Stomach smooth muscle (tissue), 2 donors: ENCODE results near the gene XCL1.

ENCODE experiments used
- H3K27ac ChIP-seq: one replicate; pipeline ENCODE4 v1.7.0; 2013; ENCODE audit warnings: mild to moderate bottlenecking, low read length, inconsistent platforms
- H3K27me3 ChIP-seq, 2 donors: one replicate each; pipeline ENCODE4 v1.7.0; 2013; ENCODE audit warnings: low read length in 2 of 2; ENCODE audit not compliant: insufficient read depth in 2 of 2, control insufficient read depth in 1 of 2
- H3K36me3 ChIP-seq, 2 donors: one replicate each; pipeline ENCODE4 v1.7.0; 2013; ENCODE audit warnings: low read length in 2 of 2; ENCODE audit not compliant: control insufficient read depth in 2 of 2, insufficient read depth in 2 of 2
- H3K4me1 ChIP-seq: one replicate; pipeline ENCODE4 v1.7.0; 2013; ENCODE audit warnings: low read length; ENCODE audit not compliant: control insufficient read depth, insufficient read depth
- H3K4me3 ChIP-seq, 2 donors: one replicate each; pipeline ENCODE4 v1.7.0; 2013; ENCODE audit warnings: low read length in 2 of 2
- H3K9ac ChIP-seq, 2 donors: one replicate each; pipeline ENCODE4 v1.7.0; 2013; ENCODE audit warnings: low read length in 2 of 2, mild to moderate bottlenecking in 1 of 2
- H3K9me3 ChIP-seq, 2 donors: one replicate each; pipeline ENCODE4 v1.7.0; 2013; ENCODE audit warnings: low read length in 2 of 2; ENCODE audit not compliant: control insufficient read depth in 2 of 2
- donor health status: healthy.
- donor health status: Pancreatic carcinoma.

The XCL1 gene

DNA sequence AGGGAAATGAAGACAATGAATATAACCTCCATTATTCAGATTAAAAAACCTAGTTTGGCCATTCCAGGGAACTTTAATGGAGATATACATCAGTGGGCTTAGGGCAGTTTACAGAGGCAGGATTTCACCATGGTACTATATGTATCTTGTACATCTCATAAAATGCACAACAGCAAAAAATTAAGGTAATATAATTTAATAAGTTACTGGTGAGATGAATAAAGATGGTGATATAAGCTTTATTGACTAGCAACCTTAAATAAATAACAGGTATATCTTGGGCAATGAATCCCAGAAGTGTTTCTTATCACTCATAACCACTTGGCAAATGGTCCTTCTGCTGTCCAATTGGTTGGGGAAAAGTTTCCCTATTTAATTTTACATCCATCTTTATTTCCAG, 29.0 kb downstream of the XCL1 start:
- no peak overlapping the region for H3K27ac ChIP-seq
- no peak overlapping the region for H3K9ac ChIP-seq
- H3K27me3 ChIP-seq = no peaks in the 10 kb centered on the region
- no peaks in the 10 kb centered on the region for H3K9me3 ChIP-seq
- no peaks in the 10 kb centered on the region for H3K36me3 ChIP-seq
- peaks cover 18% of the 10 kb centered on the region for H3K4me1 ChIP-seq
- no peak overlapping the region for H3K4me3 ChIP-seq

DNA sequence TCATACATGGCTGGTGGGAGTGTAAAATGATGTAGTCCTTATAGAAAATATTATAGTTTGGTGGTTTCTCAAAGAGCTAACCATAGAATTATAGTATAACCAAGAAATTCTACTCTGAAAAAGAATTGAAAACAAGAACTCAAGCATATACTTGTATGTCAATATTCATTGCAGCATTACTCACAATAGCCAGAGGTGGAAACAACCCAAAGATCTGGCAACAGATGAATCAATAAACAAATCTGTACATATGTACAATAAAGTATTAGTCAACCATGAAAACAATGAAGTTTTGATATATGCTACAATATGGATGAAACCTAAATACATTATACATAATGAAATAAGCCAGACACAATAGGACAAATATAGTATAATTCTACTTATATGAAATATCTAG, 29.7 kb downstream of the XCL1 start:
- Histone ChIP-seq H3K27me3 (no peaks in the 10 kb centered on the region), H3K27ac (no peak overlapping the region)

DNA sequence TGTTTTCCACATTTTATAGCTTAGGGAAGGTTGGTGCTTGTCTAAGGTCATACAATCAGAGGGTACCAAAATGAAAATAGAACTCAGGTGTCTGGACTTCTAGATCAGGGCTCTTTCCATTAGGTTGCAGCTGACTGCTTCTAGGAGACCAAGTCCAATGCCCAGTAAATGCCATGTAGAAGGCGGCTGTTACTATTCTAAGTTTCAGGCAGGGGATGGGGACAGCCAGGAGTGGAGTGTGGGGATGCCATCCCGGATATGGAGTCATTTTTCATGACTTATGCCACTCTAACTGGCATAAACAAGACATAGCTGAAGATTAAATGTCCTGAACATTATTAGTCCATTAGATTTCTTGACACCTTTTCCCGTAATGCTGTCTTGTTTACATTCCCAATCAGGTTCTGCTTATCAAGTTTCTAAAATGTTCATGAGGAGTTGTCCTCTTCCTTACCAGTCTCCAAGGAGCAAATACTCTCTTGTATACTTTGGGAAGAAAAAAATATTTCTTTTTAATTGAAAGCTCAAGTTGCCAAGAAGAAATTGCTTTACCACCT, 31.5 kb downstream of the XCL1 start:
- H3K4me3 ChIP-seq = no peak overlapping the region
- no peaks in the 10 kb centered on the region for H3K36me3 ChIP-seq
- no peaks in the 10 kb centered on the region for H3K9me3 ChIP-seq
- H3K4me1 ChIP-seq = peaks cover 24% of the 10 kb centered on the region
- H3K27ac ChIP-seq = peak overlapping the region; percentile 13
- H3K9ac ChIP-seq = no peak overlapping the region
- H3K27me3 ChIP-seq = no peaks in the 10 kb centered on the region

More for the DNA sequence above, 29.7 kb downstream of the XCL1 start:
- H3K36me3 ChIP-seq = no peaks in the 10 kb centered on the region
- no peak overlapping the region for H3K9ac ChIP-seq
- peaks cover 18% of the 10 kb centered on the region for H3K4me1 ChIP-seq
- no peak overlapping the region for H3K4me3 ChIP-seq
- no peaks in the 10 kb centered on the region for H3K9me3 ChIP-seq

DNA sequence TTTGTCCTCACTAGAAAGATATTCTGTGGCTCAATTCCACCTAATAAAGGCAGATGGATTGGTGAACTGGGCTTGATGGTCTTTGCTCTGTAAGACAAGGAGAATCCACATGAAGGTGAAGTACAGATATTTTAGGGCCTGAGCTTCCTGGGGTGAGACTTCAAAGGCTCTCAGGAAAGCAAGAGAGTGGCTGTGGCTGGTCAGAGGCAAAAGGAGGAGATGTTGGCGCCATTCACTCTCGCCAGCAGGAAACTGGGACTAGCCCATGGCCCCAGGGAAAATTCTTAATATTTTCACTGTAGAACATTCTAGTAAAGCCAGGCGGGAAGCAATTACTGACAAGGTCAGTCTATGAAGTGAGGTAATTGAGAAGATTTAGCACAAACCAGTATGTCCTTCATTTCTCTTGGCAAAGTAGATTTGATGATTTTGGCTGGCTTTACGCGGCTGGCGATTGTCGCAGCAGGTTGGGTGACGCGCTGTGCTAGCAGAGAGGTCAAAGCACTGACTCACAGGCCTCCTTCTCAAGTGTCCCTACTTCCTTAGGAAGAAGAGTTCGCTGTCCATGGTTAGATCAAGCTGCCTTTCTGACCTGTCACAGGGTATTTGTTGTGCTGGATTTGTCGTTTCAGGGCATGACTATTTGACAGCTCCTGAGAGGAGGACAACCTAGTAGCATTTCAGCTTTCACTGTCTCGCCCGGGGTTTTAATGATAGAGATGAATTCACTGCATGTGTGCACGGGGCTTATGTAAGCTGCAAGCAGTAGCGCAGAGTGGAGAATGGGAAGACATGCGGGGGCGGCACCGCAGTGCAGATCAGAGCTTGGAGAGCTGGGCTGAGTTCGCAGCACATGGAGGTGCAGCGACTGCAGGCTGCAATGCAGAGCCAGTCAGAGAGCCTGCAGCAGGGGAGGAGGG, 32.7 kb downstream of the XCL1 start:
- H3K4me3 ChIP-seq = peak overlapping the region in 1 of 2 donors; percentile 44
- H3K9me3 ChIP-seq = no peaks in the 10 kb centered on the region
- no peak overlapping the region for H3K27ac ChIP-seq
- no peak overlapping the region for H3K9ac ChIP-seq
- peaks cover 35% of the 10 kb centered on the region for H3K4me1 ChIP-seq
- no peaks in the 10 kb centered on the region for H3K27me3 ChIP-seq
- no peaks in the 10 kb centered on the region for H3K36me3 ChIP-seq

DNA sequence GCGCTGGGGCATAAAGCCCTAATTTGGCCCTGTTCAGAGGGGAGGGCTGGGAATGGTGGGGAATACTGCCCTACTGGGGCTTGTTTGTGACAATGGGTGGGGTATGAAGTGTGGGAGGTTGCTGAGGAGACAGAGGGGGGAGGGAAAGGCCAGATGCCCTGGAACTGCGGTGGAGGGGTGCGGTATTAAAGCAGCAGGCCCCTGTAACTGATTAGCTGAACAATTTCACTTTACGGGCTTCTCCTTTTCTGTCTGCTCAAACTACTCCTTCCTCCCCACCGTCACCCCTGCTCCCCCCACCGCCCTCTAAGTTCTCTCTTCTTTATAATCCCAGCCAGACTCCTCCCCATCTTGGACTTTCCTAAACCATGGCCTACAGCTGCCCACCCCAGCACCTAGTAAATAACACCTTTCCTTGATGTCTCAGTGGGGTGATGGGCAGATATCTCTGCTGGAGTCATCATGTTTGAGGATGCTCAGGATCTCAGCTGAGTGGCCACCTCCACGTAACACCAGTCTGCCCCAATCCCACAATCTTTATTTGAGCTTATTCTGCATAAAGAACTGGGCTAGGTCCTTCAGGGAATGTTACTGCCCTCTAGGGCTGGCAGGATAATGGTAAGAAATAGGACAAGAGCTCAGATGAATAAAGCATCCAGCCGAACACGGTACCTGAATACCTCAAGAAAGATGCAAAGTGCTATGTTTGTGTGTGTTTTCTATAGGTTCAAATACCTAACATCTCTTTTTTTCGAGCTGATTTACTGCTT, 33.5 kb downstream of the XCL1 start:
- H3K4me1 ChIP-seq = peaks cover 43% of the 10 kb centered on the region
- H3K27ac ChIP-seq = no peak overlapping the region
- H3K9me3 ChIP-seq = no peaks in the 10 kb centered on the region
- H3K27me3 ChIP-seq = no peaks in the 10 kb centered on the region
- H3K4me3 ChIP-seq = peak overlapping the region in 1 of 2 donors; percentile 44
- no peak overlapping the region for H3K9ac ChIP-seq
- H3K36me3 ChIP-seq = no peaks in the 10 kb centered on the region

DNA sequence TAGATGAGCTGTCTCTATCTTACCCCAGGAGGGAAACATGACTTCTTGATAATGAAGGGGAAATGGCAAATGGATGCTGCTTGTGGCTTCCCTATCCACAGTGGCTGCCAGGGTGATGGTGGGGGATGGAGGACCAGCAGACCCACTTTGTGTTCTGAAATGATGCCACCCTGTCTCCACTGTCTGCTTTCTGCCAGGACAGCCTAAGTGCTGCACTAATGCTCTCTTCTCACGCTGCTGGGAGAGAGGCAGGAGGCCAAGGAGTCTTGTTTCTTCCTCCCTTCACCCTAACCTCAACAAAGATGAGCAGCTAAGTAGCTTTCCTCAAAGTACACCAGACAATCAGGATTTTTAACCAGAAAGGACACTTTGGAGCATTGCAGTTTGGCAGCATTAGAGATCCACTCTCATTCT, 36.6 kb downstream of the XCL1 start:
- Histone ChIP-seq H3K9ac (no peak overlapping the region), H3K9me3 (no peaks in the 10 kb centered on the region), H3K27me3 (no peaks in the 10 kb centered on the region), H3K27ac (peak overlapping the region; percentile 24), H3K4me1 (peaks cover 45% of the 10 kb centered on the region), H3K4me3 (no peak overlapping the region), H3K36me3 (no peaks in the 10 kb centered on the region)

DNA sequence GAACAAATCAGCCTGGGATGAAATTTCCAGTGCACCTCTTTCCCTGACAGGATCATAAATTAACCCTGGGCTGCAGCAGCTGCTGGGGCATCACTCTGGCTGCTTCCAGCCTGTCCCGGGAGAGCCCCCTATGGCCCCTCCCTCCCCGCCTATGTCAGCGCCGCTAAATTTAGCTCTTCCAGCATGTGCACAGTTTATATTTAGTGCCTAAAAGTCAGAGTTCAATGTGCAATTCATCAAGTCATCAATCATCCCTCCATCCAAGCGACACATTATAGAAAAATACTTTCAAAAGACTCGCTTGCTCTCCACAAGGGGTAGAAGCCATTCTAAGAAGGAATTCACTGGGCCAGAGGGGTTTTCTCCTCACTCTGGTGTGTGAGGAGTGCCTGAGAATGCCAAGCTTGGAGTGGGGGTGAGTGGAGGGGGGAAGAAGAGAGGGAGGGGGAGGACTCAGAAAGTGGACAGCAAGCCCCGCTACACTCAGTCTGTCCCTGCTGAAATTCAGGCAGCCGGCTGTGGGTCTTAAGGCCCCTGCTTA, 37.4 kb downstream of the XCL1 start:
- Histone ChIP-seq H3K36me3 (no peaks in the 10 kb centered on the region), H3K27me3 (no peaks in the 10 kb centered on the region), H3K4me3 (peak overlapping the region; percentile 26 to 35), H3K4me1 (peaks cover 41% of the 10 kb centered on the region), H3K9ac (no peak overlapping the region), H3K9me3 (no peaks in the 10 kb centered on the region), H3K27ac (peak overlapping the region; percentile 49)

DNA sequence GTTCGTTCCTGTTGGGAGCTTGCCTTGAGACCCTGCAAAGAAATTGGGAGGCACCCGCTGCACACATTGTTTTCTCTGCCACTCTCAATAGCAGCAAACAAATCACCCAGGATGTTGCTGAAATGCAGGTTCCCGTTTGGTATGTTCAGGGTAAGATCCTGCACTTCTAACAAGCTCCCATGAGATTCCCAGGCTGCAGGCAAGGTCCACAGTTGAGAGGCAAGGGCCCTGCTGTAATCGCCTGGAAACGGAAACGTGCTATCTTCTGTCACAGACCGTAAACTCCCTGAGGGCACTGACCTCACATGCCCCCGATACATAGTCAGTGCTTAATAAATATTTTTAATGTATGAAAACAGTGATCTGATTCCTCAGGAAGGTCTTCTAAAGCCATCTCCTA, 37.8 kb downstream of the XCL1 start:
- no peak overlapping the region for H3K4me3 ChIP-seq
- H3K27ac ChIP-seq = peak overlapping the region; percentile 49
- no peaks in the 10 kb centered on the region for H3K36me3 ChIP-seq
- no peak overlapping the region for H3K9ac ChIP-seq
- peaks cover 38% of the 10 kb centered on the region for H3K4me1 ChIP-seq
- no peaks in the 10 kb centered on the region for H3K9me3 ChIP-seq
- H3K27me3 ChIP-seq = no peaks in the 10 kb centered on the region

DNA sequence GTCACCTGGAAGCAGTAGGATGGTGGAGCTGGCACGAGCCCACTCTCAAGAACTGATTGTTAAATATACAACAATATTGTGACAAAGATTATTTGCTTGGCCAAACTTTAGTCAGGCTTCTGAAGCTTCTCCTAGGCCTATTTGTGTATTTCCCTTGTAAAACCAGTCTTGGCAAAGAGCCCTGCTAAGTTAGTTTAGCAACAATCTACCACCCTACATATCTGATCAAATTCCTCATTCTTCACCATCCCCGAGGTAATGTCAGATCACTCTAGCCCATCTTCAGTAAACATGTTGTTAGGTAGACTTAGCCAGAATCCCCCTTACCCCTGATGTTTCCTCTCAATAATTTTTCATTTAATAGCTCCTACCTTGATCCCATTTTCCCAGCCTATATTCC, 39.6 kb downstream of the XCL1 start:
- H3K9me3 ChIP-seq = no peaks in the 10 kb centered on the region
- no peaks in the 10 kb centered on the region for H3K27me3 ChIP-seq
- no peaks in the 10 kb centered on the region for H3K36me3 ChIP-seq
- no peak overlapping the region for H3K9ac ChIP-seq
- H3K4me3 ChIP-seq = no peak overlapping the region
- H3K27ac ChIP-seq = no peak overlapping the region
- peaks cover 28% of the 10 kb centered on the region for H3K4me1 ChIP-seq

DNA sequence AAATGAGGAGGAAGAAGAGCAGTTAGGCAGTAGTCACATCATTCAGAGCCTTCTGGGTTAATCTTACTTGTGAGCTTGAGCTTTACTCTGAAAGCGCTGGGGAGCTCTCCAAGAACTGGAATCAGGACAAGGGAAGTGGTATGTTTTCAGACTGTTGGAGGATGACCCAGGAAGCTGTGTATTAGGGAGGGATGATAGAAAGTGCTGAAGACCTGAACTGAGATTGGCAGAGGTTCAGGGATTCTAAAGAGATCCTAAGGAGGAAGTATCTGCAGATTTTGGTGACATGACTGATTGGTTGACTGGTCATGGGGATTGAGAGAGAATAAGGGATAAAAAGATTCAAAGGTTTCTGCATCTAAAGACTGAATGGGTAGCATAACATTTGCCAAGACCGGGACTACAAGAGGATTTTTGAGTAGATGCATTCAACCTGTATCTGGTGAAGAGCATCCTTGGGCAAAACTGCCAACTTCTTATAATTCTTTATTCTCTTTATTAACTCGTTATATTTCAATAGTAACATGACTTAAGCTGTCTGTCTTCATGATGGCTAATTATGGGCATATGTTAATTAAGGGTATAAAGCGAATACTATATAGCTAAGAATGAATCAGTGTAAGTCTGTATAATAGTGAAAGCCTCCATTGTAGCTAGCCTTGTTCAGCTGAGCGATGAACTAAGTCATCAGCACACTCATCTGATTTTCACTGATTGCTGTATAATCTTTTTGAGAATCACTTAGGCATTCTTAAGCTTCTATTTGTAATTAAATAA, 41.8 kb downstream of the XCL1 start:
- Histone ChIP-seq H3K9me3 (no peaks in the 10 kb centered on the region), H3K9ac (no peak overlapping the region), H3K36me3 (no peaks in the 10 kb centered on the region), H3K4me1 (peaks cover 21% of the 10 kb centered on the region), H3K4me3 (no peak overlapping the region), H3K27ac (no peak overlapping the region), H3K27me3 (no peaks in the 10 kb centered on the region)
